GM18870 (cell line): Measurements from ENCODE around the gene TRIM26.
"Not testable (repeated sequence)": the region's sequence is repeated elsewhere in the genome, so short reads cannot be mapped to it uniquely, and the experiment has no call there.

Experiments
- ATAC-seq: cut with Tn5 transposase; IDR thresholded peaks from one replicate; pipeline ENCODE4 v1.9.1; 2021; ENCODE audit warnings: moderate library complexity; ENCODE audit not compliant: unreplicated experiment

TRIM26 gene

GRCh38 chr6:30155520-30156261 is 57.5 kb downstream of the TRIM26 start:
- no peak for ATAC-seq

GRCh38 chr6:30154709-30155519 is 58.3 kb downstream of the TRIM26 start:
- ATAC-seq: no peak

GRCh38 chr6:30154061-30154460 is 59.1 kb downstream of the TRIM26 start:
- no peak for ATAC-seq

GRCh38 chr6:30152910-30153610 is 60.1 kb downstream of the TRIM26 start:
- no peak for ATAC-seq

GRCh38 chr6:30152016-30152673 is 61.1 kb downstream of the TRIM26 start:
- no peak for ATAC-seq

- ATAC-seq: no peak
Observed at GRCh38 chr6:30151580-30151979, 61.6 kb downstream of the TRIM26 start.

GRCh38 chr6:30150671-30151395 is 62.4 kb downstream of the TRIM26 start:
- ATAC-seq: no peak

GRCh38 chr6:30149858-30150550 is 63.2 kb downstream of the TRIM26 start:
- no peak for ATAC-seq

GRCh38 chr6:30149234-30149633 is 64.0 kb downstream of the TRIM26 start:
- ATAC-seq: no peak

- ATAC-seq: no peak
Observed at GRCh38 chr6:30147096-30147495, 66.1 kb downstream of the TRIM26 start.

- ATAC-seq: no peak
Observed at GRCh38 chr6:30145818-30146217, 67.4 kb downstream of the TRIM26 start.

GRCh38 chr6:30144811-30145210 is 68.4 kb downstream of the TRIM26 start:
- ATAC-seq: no peak

GRCh38 chr6:30143780-30144179 is 69.4 kb downstream of the TRIM26 start:
- no peak for ATAC-seq

- ATAC-seq: no peak
Observed at GRCh38 chr6:30142665-30143064, 70.5 kb downstream of the TRIM26 start.

- not testable (repeated sequence) for ATAC-seq
Observed at GRCh38 chr6:30140240-30140639, 73.0 kb downstream of the TRIM26 start.

- ATAC-seq: no peak
Observed at GRCh38 chr6:30136570-30137286, 76.5 kb downstream of the TRIM26 start.

GRCh38 chr6:30135757-30136156 is 77.4 kb downstream of the TRIM26 start, which contains the start of gene TRIM40:
TSS of gene TRIM40 (plus strand) at chr6:30136140. CDS start at chr6:30137037, 897 bp downstream.
- no peak for ATAC-seq

- no peak for ATAC-seq
Observed at GRCh38 chr6:30135147-30135546, 78.1 kb downstream of the TRIM26 start.
